Central memory CD8-positive, alpha-beta T cell (primary cell): ENCODE measurements around the gene BNC1.

ENCODE experiments used
- ATAC-seq: fragments of 150-1000 bp; cut with Tn5 transposase; replicated peaks from 2 replicates; pipeline ENCODE4 v1.10.0; 2022; ENCODE audit warnings: mild to moderate bottlenecking, moderate FRiP score, moderate number of reproducible peaks; ENCODE audit not compliant: poor library complexity, severe bottlenecking; ENCODE audit errors: extremely low read depth
- DNase-seq, 2 donors: peaks; one replicate each; pipeline ENCODE4 v3.0.0; 2021; ENCODE audit warnings: low spot score in 2 of 2
- H3K27ac Mint-ChIP-seq: one replicate; pipeline ENCODE4 v1.8.0; 2022; ENCODE audit warnings: low read depth, mild to moderate bottlenecking, moderate library complexity, mixed read lengths
- H3K27me3 Mint-ChIP-seq: one replicate; pipeline ENCODE4 v1.8.0; 2022; ENCODE audit warnings: mixed read lengths
- H3K36me3 Mint-ChIP-seq: one replicate; pipeline ENCODE4 v1.8.0; 2022; ENCODE audit warnings: mild to moderate bottlenecking, moderate library complexity, mixed read lengths; ENCODE audit not compliant: insufficient read depth
- H3K4me1 Mint-ChIP-seq: one replicate; pipeline ENCODE4 v1.8.0; 2022; ENCODE audit warnings: mixed read lengths
- H3K4me3 Mint-ChIP-seq: one replicate; pipeline ENCODE4 v1.8.0; 2022; ENCODE audit warnings: mild to moderate bottlenecking, moderate library complexity, mixed read lengths
- H3K9me3 Mint-ChIP-seq: one replicate; pipeline ENCODE4 v1.8.0; 2022; ENCODE audit warnings: mixed read lengths

BNC1 gene

GRCh38 chr15:83284559-83285283, at the start of gene BNC1:
TSS of gene BNC1 (minus strand) at chr15:83284664. CDS start at chr15:83284628, 36 bp downstream.
- no peak within 1 kb of the TSS for H3K27ac Mint-ChIP-seq
- H3K27me3 Mint-ChIP-seq = peaks cover 75% of the 10 kb centered on the region
- DNase-seq = no peak
- no peaks in the 10 kb centered on the region for H3K9me3 Mint-ChIP-seq
- no peaks in the 10 kb centered on the region for H3K4me1 Mint-ChIP-seq
- H3K4me3 Mint-ChIP-seq = peak within 1 kb of the TSS; percentile 20
- H3K36me3 Mint-ChIP-seq = no peaks in the 10 kb centered on the region
- no peak for ATAC-seq

GRCh38 chr15:83327041-83327440, 42.6 kb upstream of the BNC1 start:
- H3K36me3 Mint-ChIP-seq = no peaks in the 10 kb centered on the region
- no peak overlapping the region for H3K4me3 Mint-ChIP-seq
- no peaks in the 10 kb centered on the region for H3K4me1 Mint-ChIP-seq
- H3K27ac Mint-ChIP-seq = no peak overlapping the region
- ATAC-seq = no peak
- no peaks in the 10 kb centered on the region for H3K9me3 Mint-ChIP-seq
- peaks cover 40% of the 10 kb centered on the region for H3K27me3 Mint-ChIP-seq
- no peak for DNase-seq

- H3K36me3 Mint-ChIP-seq = no peaks in the 10 kb centered on the region
- no peaks in the 10 kb centered on the region for H3K4me1 Mint-ChIP-seq
- ATAC-seq (no peak), DNase-seq (no peak)
- H3K27me3 Mint-ChIP-seq = peaks cover 53% of the 10 kb centered on the region
- H3K9me3 Mint-ChIP-seq = no peaks in the 10 kb centered on the region
- H3K4me3 Mint-ChIP-seq = no peak overlapping the region
- no peak overlapping the region for H3K27ac Mint-ChIP-seq
Observed at GRCh38 chr15:83324799-83325198, 40.3 kb upstream of the BNC1 start.

- H3K36me3 Mint-ChIP-seq = no peaks in the 10 kb centered on the region
- H3K27ac Mint-ChIP-seq = no peak overlapping the region
- H3K4me3 Mint-ChIP-seq = no peak overlapping the region
- no peaks in the 10 kb centered on the region for H3K4me1 Mint-ChIP-seq
- DNase-seq = no peak
- peaks cover 65% of the 10 kb centered on the region for H3K27me3 Mint-ChIP-seq
- no peak for ATAC-seq
- no peaks in the 10 kb centered on the region for H3K9me3 Mint-ChIP-seq
Observed at GRCh38 chr15:83323296-83323711, 38.8 kb upstream of the BNC1 start.

- no peaks in the 10 kb centered on the region for H3K4me1 Mint-ChIP-seq
- ATAC-seq (no peak), DNase-seq (no peak)
- no peaks in the 10 kb centered on the region for H3K9me3 Mint-ChIP-seq
- no peak overlapping the region for H3K4me3 Mint-ChIP-seq
- H3K27me3 Mint-ChIP-seq = peaks cover 71% of the 10 kb centered on the region
- no peaks in the 10 kb centered on the region for H3K36me3 Mint-ChIP-seq
- H3K27ac Mint-ChIP-seq = no peak overlapping the region
Observed at GRCh38 chr15:83322691-83323090, 38.2 kb upstream of the BNC1 start.

GRCh38 chr15:83322061-83322460, 37.6 kb upstream of the BNC1 start:
- Mint-ChIP-seq H3K27ac (no peak overlapping the region), H3K4me3 (no peak overlapping the region), H3K4me1 (no peaks in the 10 kb centered on the region), H3K27me3 (peaks cover 68% of the 10 kb centered on the region), H3K36me3 (no peaks in the 10 kb centered on the region), H3K9me3 (no peaks in the 10 kb centered on the region)
- ATAC-seq = no peak
- DNase-seq = no peak

- no peak overlapping the region for H3K27ac Mint-ChIP-seq
- DNase-seq (no peak), ATAC-seq (no peak)
- H3K4me1 Mint-ChIP-seq = no peaks in the 10 kb centered on the region
- no peak overlapping the region for H3K4me3 Mint-ChIP-seq
- H3K36me3 Mint-ChIP-seq = no peaks in the 10 kb centered on the region
- H3K27me3 Mint-ChIP-seq = peaks cover 56% of the 10 kb centered on the region
- no peaks in the 10 kb centered on the region for H3K9me3 Mint-ChIP-seq
Observed at GRCh38 chr15:83320844-83321243, 36.4 kb upstream of the BNC1 start.

- H3K27me3 Mint-ChIP-seq = peaks cover 51% of the 10 kb centered on the region
- no peak overlapping the region for H3K27ac Mint-ChIP-seq
- ATAC-seq (no peak), DNase-seq (no peak)
- H3K9me3 Mint-ChIP-seq = no peaks in the 10 kb centered on the region
- H3K36me3 Mint-ChIP-seq = no peaks in the 10 kb centered on the region
- H3K4me1 Mint-ChIP-seq = no peaks in the 10 kb centered on the region
- H3K4me3 Mint-ChIP-seq = no peak overlapping the region
Observed at GRCh38 chr15:83320404-83320803, 35.9 kb upstream of the BNC1 start.

GRCh38 chr15:83319771-83320170, 35.3 kb upstream of the BNC1 start:
- DNase-seq (no peak), ATAC-seq (no peak)
- no peaks in the 10 kb centered on the region for H3K36me3 Mint-ChIP-seq
- H3K9me3 Mint-ChIP-seq = no peaks in the 10 kb centered on the region
- H3K4me3 Mint-ChIP-seq = no peak overlapping the region
- H3K27me3 Mint-ChIP-seq = peaks cover 46% of the 10 kb centered on the region
- H3K4me1 Mint-ChIP-seq = no peaks in the 10 kb centered on the region
- H3K27ac Mint-ChIP-seq = no peak overlapping the region

GRCh38 chr15:83318861-83319415, 34.5 kb upstream of the BNC1 start:
- no peaks in the 10 kb centered on the region for H3K36me3 Mint-ChIP-seq
- H3K27ac Mint-ChIP-seq = no peak overlapping the region
- ATAC-seq = no peak
- H3K27me3 Mint-ChIP-seq = peaks cover 46% of the 10 kb centered on the region
- no peaks in the 10 kb centered on the region for H3K9me3 Mint-ChIP-seq
- H3K4me3 Mint-ChIP-seq = no peak overlapping the region
- no peaks in the 10 kb centered on the region for H3K4me1 Mint-ChIP-seq
- no peak for DNase-seq

- Mint-ChIP-seq H3K4me3 (no peak overlapping the region), H3K36me3 (no peaks in the 10 kb centered on the region), H3K27me3 (peaks cover 46% of the 10 kb centered on the region), H3K27ac (no peak overlapping the region), H3K4me1 (no peaks in the 10 kb centered on the region), H3K9me3 (no peaks in the 10 kb centered on the region)
- ATAC-seq = no peak
- no peak for DNase-seq
Observed at GRCh38 chr15:83318036-83318435, 33.6 kb upstream of the BNC1 start.

- Mint-ChIP-seq H3K4me1 (no peaks in the 10 kb centered on the region), H3K9me3 (no peaks in the 10 kb centered on the region), H3K4me3 (no peak overlapping the region), H3K27ac (no peak overlapping the region), H3K27me3 (no peaks in the 10 kb centered on the region), H3K36me3 (no peaks in the 10 kb centered on the region)
- no peak for DNase-seq
- ATAC-seq = no peak
Observed at GRCh38 chr15:83312071-83312470, 27.6 kb upstream of the BNC1 start.
